Loucy (cell line): Measurements from ENCODE around the gene MEN1.
"Not testable (repeated sequence)": the region's sequence is repeated elsewhere in the genome, so short reads cannot be mapped to it uniquely, and the experiment has no call there.

ENCODE experiments used
- H2AFZ ChIP-seq: fragments of 200-600 bp; sonication (generic); 2 replicates; pipeline ENCODE4 v1.6.0; 2016; ENCODE audit warnings: antibody characterized with exemption, mild to moderate bottlenecking, low read length, moderate library complexity
- H3F3A ChIP-seq: fragments of 200-600 bp; 2 replicates; pipeline ENCODE4 v1.6.0; 2016; ENCODE audit warnings: antibody characterized with exemption, low read depth, mild to moderate bottlenecking
- H3K27me3 ChIP-seq: fragments of 200-600 bp; sonication (generic); 2 replicates; pipeline ENCODE4 v1.6.1; 2014; ENCODE audit warnings: low read length, mild to moderate bottlenecking; ENCODE audit not compliant: insufficient read depth, poor library complexity, severe bottlenecking
- H3K36me3 ChIP-seq: fragments of 200-600 bp; sonication (generic); 2 replicates; pipeline ENCODE4 v1.6.1; 2016; ENCODE audit warnings: low read length; ENCODE audit not compliant: insufficient read depth
- H3K4me1 ChIP-seq: fragments of 200-600 bp; sonication (generic); 2 replicates; pipeline ENCODE4 v1.5.1; 2014; ENCODE audit warnings: low read length, mild to moderate bottlenecking; ENCODE audit not compliant: insufficient read depth, poor library complexity, severe bottlenecking
- H3K4me2 ChIP-seq: fragments of 200-600 bp; sonication (generic); 2 replicates; pipeline ENCODE4 v1.6.0; 2014; ENCODE audit warnings: antibody characterized with exemption, low read length, low read depth, mild to moderate bottlenecking; ENCODE audit not compliant: poor library complexity, severe bottlenecking
- H3K4me3 ChIP-seq: fragments of 200-600 bp; sonication (generic); 2 replicates; pipeline ENCODE4 v1.5.1; 2014; ENCODE audit warnings: low read length, mild to moderate bottlenecking, mixed read lengths; ENCODE audit not compliant: poor library complexity, severe bottlenecking
- H3K79me2 ChIP-seq: fragments of 200-600 bp; sonication (generic); 2 replicates; pipeline ENCODE4 v1.6.1; 2014; ENCODE audit warnings: low read length; ENCODE audit not compliant: insufficient read depth
- H3K9ac ChIP-seq: fragments of 200-600 bp; sonication (generic); 2 replicates; pipeline ENCODE4 v1.6.0; 2014; ENCODE audit warnings: mild to moderate bottlenecking, low read depth, low read length, moderate library complexity; ENCODE audit not compliant: poor library complexity, severe bottlenecking
- H3K9me2 ChIP-seq: fragments of 200-600 bp; sonication (generic); replicated peaks from 2 replicates; pipeline ENCODE4 v1.6.1; 2016; ENCODE audit warnings: low read depth, low read length, mixed read lengths
- H3K9me3 ChIP-seq: fragments of 200-600 bp; sonication (generic); 2 replicates; pipeline ENCODE4 v1.6.1; 2014; ENCODE audit warnings: mild to moderate bottlenecking, antibody characterized with exemption, low read length, low read depth; ENCODE audit not compliant: insufficient read depth
- H4K20me1 ChIP-seq: fragments of 200-600 bp; sonication (generic); 2 replicates; pipeline ENCODE4 v1.6.0; 2014; ENCODE audit warnings: antibody characterized with exemption, low read length, mild to moderate bottlenecking; ENCODE audit not compliant: insufficient read depth, poor library complexity, severe bottlenecking
- EZH2phosphoT487 ChIP-seq: fragments of 200-600 bp; IDR thresholded peaks from 2 replicates; pipeline ENCODE4 v1.6.1; 2018; ENCODE audit warnings: antibody characterized with exemption, mild to moderate bottlenecking, moderate library complexity, borderline replicate concordance
- TF ChIP-seq, protein P1 (sequence below): fragments of 200-600 bp; sonication (generic); conservative IDR thresholded peaks from 2 replicates; pipeline ENCODE4 v1.5.1; 2014; ENCODE audit warnings: mild to moderate bottlenecking, antibody characterized with exemption, low read length

Gene MEN1

GRCh38 chr11:64846998-64847666 is 36.8 kb upstream of the MEN1 start:
- Histone ChIP-seq H3K4me1 (peaks cover 17% of the 10 kb centered on the region), H3K9me3 (no peaks in the 10 kb centered on the region), H3F3A (no peaks in the 10 kb centered on the region), H4K20me1 (no peaks in the 10 kb centered on the region), H3K9ac (no peak overlapping the region), H3K4me2 (no peak overlapping the region), H3K27me3 (no peaks in the 10 kb centered on the region), H3K79me2 (no peaks in the 10 kb centered on the region), H3K4me3 (no peak overlapping the region), H3K9me2 (no peaks in the 10 kb centered on the region), H3K36me3 (no peaks in the 10 kb centered on the region), H2AFZ (no peak overlapping the region)
- no peak for TF ChIP-seq EZH2phosphoT487
- TF ChIP-seq, protein P1, sequence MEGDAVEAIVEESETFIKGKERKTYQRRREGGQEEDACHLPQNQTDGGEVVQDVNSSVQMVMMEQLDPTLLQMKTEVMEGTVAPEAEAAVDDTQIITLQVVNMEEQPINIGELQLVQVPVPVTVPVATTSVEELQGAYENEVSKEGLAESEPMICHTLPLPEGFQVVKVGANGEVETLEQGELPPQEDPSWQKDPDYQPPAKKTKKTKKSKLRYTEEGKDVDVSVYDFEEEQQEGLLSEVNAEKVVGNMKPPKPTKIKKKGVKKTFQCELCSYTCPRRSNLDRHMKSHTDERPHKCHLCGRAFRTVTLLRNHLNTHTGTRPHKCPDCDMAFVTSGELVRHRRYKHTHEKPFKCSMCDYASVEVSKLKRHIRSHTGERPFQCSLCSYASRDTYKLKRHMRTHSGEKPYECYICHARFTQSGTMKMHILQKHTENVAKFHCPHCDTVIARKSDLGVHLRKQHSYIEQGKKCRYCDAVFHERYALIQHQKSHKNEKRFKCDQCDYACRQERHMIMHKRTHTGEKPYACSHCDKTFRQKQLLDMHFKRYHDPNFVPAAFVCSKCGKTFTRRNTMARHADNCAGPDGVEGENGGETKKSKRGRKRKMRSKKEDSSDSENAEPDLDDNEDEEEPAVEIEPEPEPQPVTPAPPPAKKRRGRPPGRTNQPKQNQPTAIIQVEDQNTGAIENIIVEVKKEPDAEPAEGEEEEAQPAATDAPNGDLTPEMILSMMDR, result peak; percentile 92

- H3F3A ChIP-seq, H4K20me1 ChIP-seq, H3K4me2 ChIP-seq, H3K27me3 ChIP-seq, H3K4me1 ChIP-seq, H3K9me2 ChIP-seq, H3K9me3 ChIP-seq, H3K79me2 ChIP-seq, H2AFZ ChIP-seq, H3K36me3 ChIP-seq, H3K4me3 ChIP-seq, H3K9ac ChIP-seq: not testable (repeated sequence)
Observed at GRCh38 chr11:64845776-64846129, 35.4 kb upstream of the MEN1 start.

DNA sequence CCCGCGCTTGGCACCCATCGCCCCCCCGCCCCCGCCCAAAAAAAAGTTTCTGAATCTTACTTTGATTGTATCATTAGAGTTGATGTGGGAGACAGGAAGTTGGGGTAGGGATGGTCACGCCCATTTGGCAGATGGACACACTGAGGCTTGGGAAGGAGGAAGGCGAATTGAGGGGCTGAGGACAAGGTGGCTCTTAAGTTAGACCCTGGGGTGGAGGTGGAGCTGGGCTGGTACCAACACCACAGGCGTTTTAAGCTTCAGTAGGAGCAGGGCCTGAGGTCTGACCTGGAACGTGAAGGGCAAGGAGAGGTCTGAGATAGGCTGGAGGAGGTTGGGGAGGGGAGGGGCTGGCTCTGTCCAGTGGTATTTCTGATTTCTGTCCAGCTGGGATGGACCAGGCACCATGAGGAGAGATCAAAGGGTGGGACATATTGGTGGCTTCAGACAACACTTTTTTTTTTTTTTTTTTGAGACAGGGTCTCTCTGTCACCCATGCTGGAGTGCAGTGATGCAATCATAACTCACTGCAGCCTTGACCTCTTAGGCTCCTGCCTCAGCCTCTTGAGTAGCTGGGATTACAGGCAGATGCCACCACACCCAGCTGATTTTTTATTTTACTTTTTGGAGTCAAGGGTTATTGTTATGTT is 34.9 kb upstream of the MEN1 start:
- no peaks in the 10 kb centered on the region for H3F3A ChIP-seq
- H3K4me1 ChIP-seq, result peaks cover 8% of the 10 kb centered on the region
- peak overlapping the region; percentile 63 for H3K4me3 ChIP-seq

More for the DNA sequence above, 34.9 kb upstream of the MEN1 start:
- Histone ChIP-seq H3K4me2 (peak overlapping the region; percentile 44), H4K20me1 (no peaks in the 10 kb centered on the region), H3K36me3 (no peaks in the 10 kb centered on the region), H3K79me2 (no peaks in the 10 kb centered on the region), H3K27me3 (no peaks in the 10 kb centered on the region), H3K9ac (no peak overlapping the region), H3K9me3 (no peaks in the 10 kb centered on the region), H3K9me2 (no peaks in the 10 kb centered on the region), H2AFZ (peak overlapping the region; percentile 45; the same call in 1 of the 2 replicates)
- TF ChIP-seq, protein P1, result no peak
- TF ChIP-seq EZH2phosphoT487, result no peak
